Peyer's patch (tissue), 4 donors: ENCODE measurements around the gene TMIGD3.

ENCODE experiments used
- POLR2A ChIP-seq, 2 donors: fragments of 450-650 bp; IDR thresholded peaks; one replicate each; pipeline ENCODE4 v1.5.1; 2017; ENCODE audit warnings: antibody characterized with exemption in 2 of 2, mild to moderate bottlenecking in 2 of 2, moderate library complexity in 2 of 2
- TF ChIP-seq, protein P1 (sequence below), 6 experiments: fragments of 450-650 bp in 4 of 6; fragments of 200-600 bp in 2 of 6; sonication (generic) in 1 of 6; IDR thresholded peaks; one replicate each; pipeline ENCODE4 v1.5.1; 2017 to 2019; ENCODE audit warnings: antibody characterized with exemption in 6 of 6, mild to moderate bottlenecking in 3 of 6, moderate library complexity in 1 of 6

GRCh38 chr1:111467865-111468716 lies 35.3 kb downstream of the TMIGD3 start:
- TF ChIP-seq, protein P1, sequence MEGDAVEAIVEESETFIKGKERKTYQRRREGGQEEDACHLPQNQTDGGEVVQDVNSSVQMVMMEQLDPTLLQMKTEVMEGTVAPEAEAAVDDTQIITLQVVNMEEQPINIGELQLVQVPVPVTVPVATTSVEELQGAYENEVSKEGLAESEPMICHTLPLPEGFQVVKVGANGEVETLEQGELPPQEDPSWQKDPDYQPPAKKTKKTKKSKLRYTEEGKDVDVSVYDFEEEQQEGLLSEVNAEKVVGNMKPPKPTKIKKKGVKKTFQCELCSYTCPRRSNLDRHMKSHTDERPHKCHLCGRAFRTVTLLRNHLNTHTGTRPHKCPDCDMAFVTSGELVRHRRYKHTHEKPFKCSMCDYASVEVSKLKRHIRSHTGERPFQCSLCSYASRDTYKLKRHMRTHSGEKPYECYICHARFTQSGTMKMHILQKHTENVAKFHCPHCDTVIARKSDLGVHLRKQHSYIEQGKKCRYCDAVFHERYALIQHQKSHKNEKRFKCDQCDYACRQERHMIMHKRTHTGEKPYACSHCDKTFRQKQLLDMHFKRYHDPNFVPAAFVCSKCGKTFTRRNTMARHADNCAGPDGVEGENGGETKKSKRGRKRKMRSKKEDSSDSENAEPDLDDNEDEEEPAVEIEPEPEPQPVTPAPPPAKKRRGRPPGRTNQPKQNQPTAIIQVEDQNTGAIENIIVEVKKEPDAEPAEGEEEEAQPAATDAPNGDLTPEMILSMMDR (IDR thresholded peaks at IDR 0.05) = no peak
- no peak for TF ChIP-seq POLR2A (IDR thresholded peaks at IDR 0.05)
